ENCODE results near the gene PHC1. TPM values are rescaled to one million over a fixed set of nuclear protein-coding genes. Genes with fewer than 3 reads are reported as not detected.

PHC1 gene
- total RNA-seq, 2 donors from 2014 or later: 27.0 to 34.5 TPM

Other genes starting within 250 kb of the PHC1 start
- 10 to 100 TPM; 18.1 to 19.5 TPM for gene RIMKLB, start 216.5 kb upstream of the PHC1 start, total RNA-seq
- not detected for gene A2ML1, start 91.9 kb upstream of the PHC1 start, total RNA-seq
- 10 to 100 TPM; 43.8 to 57.3 TPM for gene M6PR, start 35.1 kb downstream of the PHC1 start, total RNA-seq
- gene KLRG1, start 75.0 kb downstream of the PHC1 start, total RNA-seq: under 1 TPM; 0.78 to 0.99 TPM
- gene A2M, start 201.4 kb downstream of the PHC1 start, total RNA-seq: 100 to 1,000 TPM in 1 of 2 donors, 10 to 100 TPM in 1; 97.3 to 102 TPM

Data from body of pancreas (tissue), 2 donors.